ENCODE measurements around the gene IGF2BP2.
"Not testable (repeated sequence)": the region's sequence is repeated elsewhere in the genome, so short reads cannot be mapped to it uniquely, and the experiment has no call there.

Gene IGF2BP2

GRCh38 chr3:185788292-185788691 lies 36.5 kb downstream of the IGF2BP2 start:
- no peak for TF ChIP-seq CTCF (conservative IDR thresholded peaks at IDR 0.05)
- no peak for TF ChIP-seq ZFX (IDR thresholded peaks at IDR 0.05)
- H3K27ac ChIP-seq: no peak overlapping the region

GRCh38 chr3:185786956-185787877 lies 37.6 kb downstream of the IGF2BP2 start:
- TF ChIP-seq CTCF (conservative IDR thresholded peaks at IDR 0.05) (no peak), ZFX (IDR thresholded peaks at IDR 0.05) (no peak)
- H3K27ac ChIP-seq: no peak overlapping the region

- not testable (repeated sequence) for H3K27ac ChIP-seq
Observed at GRCh38 chr3:185786258-185786657, 38.6 kb downstream of the IGF2BP2 start.

- H3K27ac ChIP-seq: no peak overlapping the region
- TF ChIP-seq CTCF (conservative IDR thresholded peaks at IDR 0.05) (no peak), ZFX (IDR thresholded peaks at IDR 0.05) (no peak)
Observed at GRCh38 chr3:185784317-185784716, 40.5 kb downstream of the IGF2BP2 start.

GRCh38 chr3:185781759-185782158 lies 43.1 kb downstream of the IGF2BP2 start:
- TF ChIP-seq CTCF (conservative IDR thresholded peaks at IDR 0.05): no peak
- TF ChIP-seq ZFX (IDR thresholded peaks at IDR 0.05): no peak

GRCh38 chr3:185779461-185779860 lies 45.4 kb downstream of the IGF2BP2 start:
- TF ChIP-seq ZFX (IDR thresholded peaks at IDR 0.05): no peak
- TF ChIP-seq CTCF (conservative IDR thresholded peaks at IDR 0.05): no peak
- H3K27ac ChIP-seq: no peak overlapping the region

More at GRCh38 chr3:185781759-185782158, 43.1 kb downstream of the IGF2BP2 start:
- H3K27ac ChIP-seq: no peak overlapping the region

- no peak overlapping the region for H3K27ac ChIP-seq
- no peak for TF ChIP-seq CTCF (conservative IDR thresholded peaks at IDR 0.05)
- no peak for TF ChIP-seq ZFX (IDR thresholded peaks at IDR 0.05)
Observed at GRCh38 chr3:185778821-185779220, 46.0 kb downstream of the IGF2BP2 start.

GRCh38 chr3:185778094-185778493 lies 46.7 kb downstream of the IGF2BP2 start:
- TF ChIP-seq CTCF (conservative IDR thresholded peaks at IDR 0.05): no peak
- no peak for TF ChIP-seq ZFX (IDR thresholded peaks at IDR 0.05)
- no peak overlapping the region for H3K27ac ChIP-seq
